ENCODE measurements around the gene IL9. TPM values are rescaled to one million over a fixed set of nuclear protein-coding genes. Genes with fewer than 3 reads are reported as not detected.

IL9 gene
- total RNA-seq, 2 experiments from 2014 or later = 47.9 to 48.1 TPM

GRCh38 chr5:135880278-135880677 is 15.4 kb downstream of the IL9 start:
- no peaks in the 10 kb centered on the region for H3K4me1 Mint-ChIP-seq
- ChIA-PET CTCF (no interaction called here), POLR2A (no interaction called here)
- H3K9me3 Mint-ChIP-seq (ENCODE audit: low read depth) = no peaks in the 10 kb centered on the region
- ATAC-seq (no peak), DNase-seq (peak; percentile 40)
- intact Hi-C loops (cut with DNase I, micrococcal nuclease) = loop anchor here in 1 of 2 experiments (10.0 kb wide), 1 partner anchor 545 kb away; no protein-coding TSS in a partner anchor
- no peak overlapping the region for H3K4me3 Mint-ChIP-seq
- H3K36me3 Mint-ChIP-seq (ENCODE audit: low read depth) = no peaks in the 10 kb centered on the region
- H3K27ac Mint-ChIP-seq = no peak overlapping the region
- H3K27me3 Mint-ChIP-seq = peaks cover 36% of the 10 kb centered on the region

DNA sequence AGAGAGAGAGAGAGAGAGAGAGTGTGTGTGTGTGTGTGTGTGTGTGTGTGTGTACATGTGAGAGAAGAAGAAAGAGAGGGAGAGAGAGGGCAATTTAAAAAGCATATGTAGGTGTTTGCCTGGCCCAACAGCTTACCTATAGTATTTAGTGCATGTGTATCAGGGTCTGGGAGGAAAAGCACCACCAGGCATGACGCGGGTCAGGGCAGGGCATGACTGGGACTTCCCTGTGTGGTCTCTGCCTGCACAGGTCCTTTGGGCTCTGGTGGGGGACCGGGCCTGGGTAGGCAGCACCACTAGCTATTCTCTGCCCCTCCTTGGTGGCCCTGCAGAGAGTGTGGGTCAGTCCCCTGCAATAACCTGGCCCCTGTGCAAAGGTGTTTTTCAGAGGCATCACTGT is 16.1 kb downstream of the IL9 start:
- Mint-ChIP-seq H3K27ac (no peak overlapping the region), H3K36me3 (ENCODE audit: low read depth) (no peaks in the 10 kb centered on the region), H3K9me3 (ENCODE audit: low read depth) (no peaks in the 10 kb centered on the region), H3K4me3 (no peak overlapping the region), H3K27me3 (peaks cover 33% of the 10 kb centered on the region), H3K4me1 (no peaks in the 10 kb centered on the region)
- DNase-seq (no peak), ATAC-seq (no peak)
- ChIA-PET CTCF (interaction anchor here (0.6 kb wide), 1 partner anchor 93 kb away, joined by 3 read pairs; no protein-coding TSS in a partner anchor), POLR2A (no interaction called here)
- intact Hi-C loops (cut with DNase I, micrococcal nuclease) = no loop called here

DNA sequence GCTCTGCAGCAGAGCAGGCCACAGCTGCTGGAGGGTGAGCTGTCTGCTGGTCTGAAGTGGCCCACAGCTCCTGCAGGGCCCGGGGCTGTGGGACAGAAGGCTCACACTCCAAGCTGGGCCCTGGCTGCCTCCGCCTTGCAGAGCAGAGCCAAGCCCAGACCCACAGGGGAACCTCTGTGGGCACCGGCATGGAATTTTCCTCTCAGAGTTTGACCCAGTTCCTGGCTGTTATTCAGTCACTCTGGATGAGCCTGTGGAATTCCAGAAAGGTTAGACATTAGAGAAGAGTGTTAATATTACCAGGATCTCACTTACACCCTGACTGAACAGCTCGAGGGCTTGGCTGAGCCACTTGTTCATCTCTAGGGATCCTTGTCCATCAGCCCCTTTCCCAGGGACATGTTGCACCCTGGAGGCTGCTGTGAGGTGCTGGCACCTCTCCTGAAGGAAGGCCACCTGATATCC is 17.5 kb downstream of the IL9 start:
- Mint-ChIP-seq H3K27ac (no peak overlapping the region), H3K4me3 (no peak overlapping the region), H3K9me3 (ENCODE audit: low read depth) (no peaks in the 10 kb centered on the region), H3K36me3 (ENCODE audit: low read depth) (no peaks in the 10 kb centered on the region), H3K27me3 (peaks cover 25% of the 10 kb centered on the region), H3K4me1 (no peaks in the 10 kb centered on the region)
- ChIA-PET CTCF (interaction anchor here (0.6 to 0.9 kb wide), 2 partner anchors 12 to 20 kb away, joined by 3 read pairs; no protein-coding TSS in a partner anchor), POLR2A (no interaction called here)
- ATAC-seq (no peak), DNase-seq (no peak)
- intact Hi-C loops (cut with DNase I, micrococcal nuclease) = no loop called here

DNA sequence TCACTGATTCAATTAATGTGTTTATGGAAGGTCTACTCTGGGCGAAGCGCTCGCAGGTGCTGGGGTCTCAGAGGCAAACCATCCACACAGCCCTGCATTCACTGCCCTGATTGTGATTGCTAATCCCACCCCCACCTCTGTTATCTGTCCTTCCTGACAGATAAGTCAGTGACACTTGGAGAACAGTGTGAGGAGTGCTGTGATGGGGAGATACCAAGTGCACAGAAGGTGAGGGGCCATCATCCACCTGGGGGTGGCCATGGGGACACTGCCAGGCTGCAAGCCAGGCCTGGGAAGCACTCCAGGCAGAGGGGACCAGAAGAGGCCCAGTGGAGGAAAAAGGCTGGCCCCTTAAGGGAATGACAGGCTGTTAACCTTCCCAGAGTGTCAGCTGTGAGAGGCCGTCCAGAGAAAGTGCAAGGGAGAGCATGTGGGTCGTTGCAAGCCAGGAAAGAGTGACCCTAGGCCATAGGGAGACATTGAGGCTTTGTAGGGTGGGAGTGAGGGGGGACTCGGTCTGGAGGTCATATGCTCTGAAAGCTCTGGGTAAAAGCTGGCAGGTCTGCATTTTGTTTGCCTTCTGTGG is 18.0 kb downstream of the IL9 start:
- H3K27me3 Mint-ChIP-seq = peaks cover 25% of the 10 kb centered on the region
- no peak overlapping the region for H3K4me3 Mint-ChIP-seq
- H3K36me3 Mint-ChIP-seq (ENCODE audit: low read depth) = no peaks in the 10 kb centered on the region
- intact Hi-C loops (cut with DNase I, micrococcal nuclease) = no loop called here
- no peaks in the 10 kb centered on the region for H3K9me3 Mint-ChIP-seq (ENCODE audit: low read depth)
- ATAC-seq = no peak
- ChIA-PET POLR2A (no interaction called here), CTCF (interaction anchor here (0.9 to 1.1 kb wide), 2 partner anchors 11 to 47 kb away, joined by 3 read pairs; no protein-coding TSS in a partner anchor)
- DNase-seq = no peak
- no peak overlapping the region for H3K27ac Mint-ChIP-seq
- no peaks in the 10 kb centered on the region for H3K4me1 Mint-ChIP-seq

DNA sequence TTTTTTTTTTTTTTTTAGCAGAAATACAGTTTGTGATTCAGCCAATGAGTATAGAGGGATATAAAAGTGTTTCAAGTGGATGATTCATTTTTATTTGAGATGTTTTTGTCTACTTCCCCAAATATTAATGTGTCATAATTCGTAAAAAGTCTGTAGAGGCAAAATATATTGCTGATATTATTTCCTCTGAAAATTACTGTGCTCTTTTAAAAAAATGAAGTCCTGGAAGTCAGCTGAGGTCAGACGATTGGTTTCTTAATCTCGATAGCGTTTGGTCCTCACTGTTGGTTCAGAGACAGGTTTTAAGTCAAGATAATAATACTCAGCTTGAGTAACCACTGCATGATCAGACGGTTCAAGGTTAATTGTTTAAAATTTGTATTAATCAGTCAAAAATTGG is 19.5 kb downstream of the IL9 start:
- DNase-seq (no peak), ATAC-seq (no peak)
- intact Hi-C loops (cut with DNase I, micrococcal nuclease) = no loop called here
- Mint-ChIP-seq H3K27me3 (peaks cover 16% of the 10 kb centered on the region), H3K4me3 (no peak overlapping the region), H3K4me1 (no peaks in the 10 kb centered on the region), H3K27ac (no peak overlapping the region), H3K36me3 (ENCODE audit: low read depth) (no peaks in the 10 kb centered on the region), H3K9me3 (ENCODE audit: low read depth) (no peaks in the 10 kb centered on the region)
- CTCF ChIA-PET = interaction anchor here (1.1 to 1.3 kb wide), 2 partner anchors 46 to 207 kb away, joined by 3 read pairs; no protein-coding TSS in a partner anchor
- POLR2A ChIA-PET = interaction anchor here (0.6 kb wide), 1 partner anchor 19 kb away, joined by 3 read pairs; the partner anchor contains the start of gene IL9

- ATAC-seq (no peak), DNase-seq (no peak)
- no peaks in the 10 kb centered on the region for H3K36me3 Mint-ChIP-seq (ENCODE audit: low read depth)
- no peaks in the 10 kb centered on the region for H3K4me1 Mint-ChIP-seq
- H3K4me3 Mint-ChIP-seq = no peak overlapping the region
- peaks cover 12% of the 10 kb centered on the region for H3K27me3 Mint-ChIP-seq
- intact Hi-C loops (cut with DNase I, micrococcal nuclease) = no loop called here
- ChIA-PET CTCF (interaction anchor here (0.8 to 1.3 kb wide), 2 partner anchors 208 to 310 kb away, joined by 3 read pairs; no protein-coding TSS in a partner anchor), POLR2A (interaction anchor here (0.6 to 0.7 kb wide), 2 partner anchors 11 to 20 kb away, joined by 3 to 5 read pairs; partner anchors contain the start of gene IL9)
- H3K9me3 Mint-ChIP-seq (ENCODE audit: low read depth) = no peaks in the 10 kb centered on the region
- no peak overlapping the region for H3K27ac Mint-ChIP-seq
Observed at GRCh38 chr5:135875567-135875966, 20.1 kb downstream of the IL9 start.

DNA sequence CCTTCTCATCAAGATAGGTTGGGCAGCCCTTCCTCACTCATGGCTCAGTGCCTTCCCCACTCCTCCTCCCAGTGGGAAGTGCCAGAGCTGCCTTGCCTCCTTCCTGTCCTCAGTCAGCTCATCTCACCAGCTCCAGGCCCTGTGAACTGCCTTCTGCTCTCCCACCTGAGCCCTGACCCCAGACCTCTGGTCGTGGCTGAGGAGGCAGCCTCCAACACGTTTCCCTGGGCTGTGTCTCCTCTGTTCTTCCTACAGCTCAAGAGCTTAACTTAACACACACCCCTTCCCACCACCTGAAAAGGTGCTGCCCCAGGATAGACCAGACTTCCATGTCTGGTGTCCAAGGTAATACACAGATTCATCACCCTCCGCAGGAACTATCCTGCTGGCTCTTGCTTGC is 21.2 kb downstream of the IL9 start:
- H3K9me3 Mint-ChIP-seq (ENCODE audit: low read depth) = no peaks in the 10 kb centered on the region
- no peak overlapping the region for H3K27ac Mint-ChIP-seq
- H3K4me1 Mint-ChIP-seq = no peaks in the 10 kb centered on the region
- no peak overlapping the region for H3K4me3 Mint-ChIP-seq
- no peaks in the 10 kb centered on the region for H3K36me3 Mint-ChIP-seq (ENCODE audit: low read depth)
- no peak for ATAC-seq
- no peak for DNase-seq
- ChIA-PET CTCF (no interaction called here), POLR2A (no interaction called here)
- peaks cover 7% of the 10 kb centered on the region for H3K27me3 Mint-ChIP-seq
- intact Hi-C loops (cut with DNase I, micrococcal nuclease) = no loop called here

DNA sequence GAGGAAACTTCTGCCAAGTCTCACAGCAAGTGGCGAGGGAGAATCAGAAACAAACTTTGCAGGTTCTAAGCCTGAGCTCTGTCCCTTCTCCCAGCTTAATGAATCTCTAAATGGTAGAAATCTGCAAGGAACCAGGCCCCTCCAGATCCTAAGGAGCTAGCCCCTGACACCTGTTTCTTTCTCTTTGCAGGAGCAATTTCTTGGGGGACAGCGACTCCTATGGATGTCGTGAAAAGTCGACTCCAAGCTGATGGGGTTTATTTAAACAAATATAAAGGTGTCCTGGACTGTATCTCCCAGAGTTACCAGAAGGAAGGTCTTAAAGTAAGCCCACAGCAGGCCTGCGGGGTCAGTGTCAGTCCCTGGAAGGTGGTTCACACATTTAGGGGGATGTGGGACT is 21.8 kb downstream of the IL9 start:
- intact Hi-C loops (cut with DNase I, micrococcal nuclease) = no loop called here
- no peak overlapping the region for H3K4me3 Mint-ChIP-seq
- no peak overlapping the region for H3K27ac Mint-ChIP-seq
- POLR2A ChIA-PET = no interaction called here
- CTCF ChIA-PET = no interaction called here
- no peaks in the 10 kb centered on the region for H3K9me3 Mint-ChIP-seq (ENCODE audit: low read depth)
- H3K36me3 Mint-ChIP-seq (ENCODE audit: low read depth) = no peaks in the 10 kb centered on the region
- DNase-seq = no peak
- H3K4me1 Mint-ChIP-seq = no peaks in the 10 kb centered on the region
- peaks cover 4% of the 10 kb centered on the region for H3K27me3 Mint-ChIP-seq
- ATAC-seq = no peak

DNA sequence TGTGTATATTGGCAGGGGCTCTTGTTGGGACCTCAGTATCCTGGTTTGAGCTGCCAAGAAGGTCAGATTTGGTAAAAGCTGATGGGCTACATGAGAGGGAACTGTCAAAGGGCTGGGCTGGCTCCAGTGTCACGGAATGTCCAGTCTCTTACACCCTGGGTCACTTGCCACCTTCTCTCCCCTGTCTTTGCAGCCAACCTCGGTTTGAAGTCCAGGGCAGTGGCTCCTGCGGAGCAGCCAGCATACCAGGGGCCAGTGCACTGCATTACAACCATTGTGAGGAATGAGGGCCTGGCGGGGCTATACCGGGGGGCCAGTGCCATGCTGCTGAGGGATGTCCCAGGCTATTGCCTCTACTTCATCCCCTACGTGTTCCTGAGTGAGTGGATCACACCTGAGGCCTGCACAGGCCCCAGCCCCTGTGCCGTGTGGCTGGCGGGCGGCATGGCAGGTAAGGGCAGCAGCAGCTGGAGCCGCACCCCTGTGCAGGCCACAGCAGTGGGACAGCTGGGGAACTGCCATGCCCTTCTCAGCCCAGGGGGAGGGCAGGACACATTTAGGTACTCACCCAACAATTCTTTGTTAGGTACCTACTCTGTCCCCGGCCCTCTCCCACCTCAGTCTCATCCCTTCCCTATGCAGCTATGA is 24.2 kb downstream of the IL9 start:
- Mint-ChIP-seq H3K27ac (no peak overlapping the region), H3K4me1 (no peaks in the 10 kb centered on the region), H3K27me3 (peaks cover 3% of the 10 kb centered on the region), H3K9me3 (ENCODE audit: low read depth) (no peaks in the 10 kb centered on the region), H3K36me3 (ENCODE audit: low read depth) (no peaks in the 10 kb centered on the region), H3K4me3 (no peak overlapping the region)
- CTCF ChIA-PET = no interaction called here
- DNase-seq (no peak), ATAC-seq (no peak)
- intact Hi-C loops (cut with DNase I, micrococcal nuclease) = no loop called here
- POLR2A ChIA-PET = no interaction called here

- intact Hi-C loops (cut with DNase I, micrococcal nuclease) = no loop called here
- Mint-ChIP-seq H3K4me3 (no peak overlapping the region), H3K27ac (no peak overlapping the region), H3K36me3 (ENCODE audit: low read depth) (no peaks in the 10 kb centered on the region), H3K27me3 (peaks cover 3% of the 10 kb centered on the region), H3K4me1 (no peaks in the 10 kb centered on the region), H3K9me3 (ENCODE audit: low read depth) (no peaks in the 10 kb centered on the region)
- ATAC-seq = no peak
- POLR2A ChIA-PET = no interaction called here
- CTCF ChIA-PET = no interaction called here
- DNase-seq = no peak
Observed at GRCh38 chr5:135869935-135870334, 25.7 kb downstream of the IL9 start.

DNA sequence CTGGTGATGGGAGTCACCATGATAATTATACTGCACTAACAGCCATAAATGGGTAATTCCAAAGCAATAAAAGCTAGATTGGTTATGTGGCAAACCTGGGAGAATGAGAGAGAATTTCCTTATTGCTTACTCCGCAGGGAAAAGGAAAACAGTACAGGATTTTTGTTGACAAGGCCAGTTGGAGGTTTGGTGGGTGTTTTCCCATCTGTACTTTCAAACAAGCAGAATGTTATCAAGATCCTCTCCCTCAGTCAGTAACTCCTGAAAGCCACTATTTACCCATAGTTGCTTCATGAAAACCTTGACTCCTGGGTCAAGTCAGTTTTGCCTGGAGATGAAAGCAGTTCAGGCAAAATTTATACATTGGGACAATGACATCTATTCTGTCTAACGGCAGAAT is 26.4 kb downstream of the IL9 start:
- Mint-ChIP-seq H3K4me3 (no peak overlapping the region), H3K27ac (no peak overlapping the region), H3K36me3 (ENCODE audit: low read depth) (no peaks in the 10 kb centered on the region), H3K27me3 (peaks cover 4% of the 10 kb centered on the region), H3K4me1 (no peaks in the 10 kb centered on the region), H3K9me3 (ENCODE audit: low read depth) (no peaks in the 10 kb centered on the region)
- POLR2A ChIA-PET = no interaction called here
- intact Hi-C loops (cut with DNase I, micrococcal nuclease) = no loop called here
- DNase-seq = no peak
- CTCF ChIA-PET = interaction anchor here (0.6 kb wide), 1 partner anchor 129 kb away, joined by 3 read pairs; no protein-coding TSS in a partner anchor
- ATAC-seq = no peak

DNA sequence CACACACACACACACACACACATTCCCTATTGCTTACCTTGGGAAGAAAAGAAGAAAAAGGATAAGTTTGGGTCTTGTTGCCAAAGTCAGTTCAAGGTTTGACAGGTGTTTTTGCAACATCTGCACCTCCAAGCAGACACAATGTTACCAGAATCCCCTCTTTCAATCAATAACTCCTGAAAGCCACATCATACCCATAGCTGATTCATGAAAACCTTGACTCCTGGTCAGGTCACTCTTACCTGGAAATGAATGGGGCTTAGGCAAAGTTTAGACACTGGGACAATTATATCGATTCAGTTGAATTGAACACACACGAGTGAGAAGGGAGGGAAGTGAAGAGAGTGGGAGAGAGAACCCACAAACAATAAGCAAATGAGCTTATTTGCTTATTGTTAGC is 27.0 kb downstream of the IL9 start:
- ATAC-seq (no peak), DNase-seq (no peak)
- ChIA-PET POLR2A (interaction anchor here (0.5 kb wide), 1 partner anchor 444 kb away, joined by 3 read pairs; no protein-coding TSS in a partner anchor), CTCF (interaction anchor here (0.5 kb wide), 1 partner anchor 105 kb away, joined by 3 read pairs; no protein-coding TSS in a partner anchor)
- Mint-ChIP-seq H3K4me3 (no peak overlapping the region), H3K9me3 (ENCODE audit: low read depth) (no peaks in the 10 kb centered on the region), H3K4me1 (no peaks in the 10 kb centered on the region), H3K27me3 (peaks cover 7% of the 10 kb centered on the region), H3K27ac (no peak overlapping the region), H3K36me3 (ENCODE audit: low read depth) (no peaks in the 10 kb centered on the region)
- intact Hi-C loops (cut with DNase I, micrococcal nuclease) = no loop called here

All from activated CD4-positive, alpha-beta T cell treated with anti-CD3 and anti-CD28 coated beads for 36 hours (primary cell).